Midbrain (tissue), 1 donor: ENCODE measurements around the gene NRG3.
"Not testable (repeated sequence)": the region's sequence is repeated elsewhere in the genome, so short reads cannot be mapped to it uniquely, and the experiment has no call there.

Experiments
- DNase-seq: peaks from one replicate; lab custom pipeline; 2025; lab: John Stamatoyannopoulos, UW

NRG3 gene

DNA sequence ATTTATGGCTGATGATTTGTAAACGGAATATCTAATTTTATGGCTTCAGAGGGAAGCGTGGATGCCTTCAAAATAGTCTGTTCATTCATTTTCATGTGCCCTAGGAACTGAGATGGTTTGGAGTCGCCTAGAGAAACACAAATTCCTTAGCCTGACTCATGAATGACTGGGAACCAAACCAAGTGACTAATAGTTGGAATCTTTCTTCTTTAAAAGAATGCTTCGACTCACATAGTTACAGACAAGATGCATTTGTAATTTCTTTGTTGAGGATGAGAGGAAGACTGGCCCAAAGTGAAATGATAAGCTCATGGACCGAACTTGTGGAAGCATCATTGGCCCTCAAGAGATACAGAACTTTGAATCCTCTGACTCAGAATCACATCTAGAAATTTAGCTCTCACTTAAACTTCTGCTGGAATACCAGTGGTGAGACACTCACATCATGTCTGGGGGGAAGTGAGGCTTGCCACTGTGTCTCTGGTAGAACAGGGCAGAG, 1107.2 kb downstream of the NRG3 start:
- DNase-seq, result no peak

DNA sequence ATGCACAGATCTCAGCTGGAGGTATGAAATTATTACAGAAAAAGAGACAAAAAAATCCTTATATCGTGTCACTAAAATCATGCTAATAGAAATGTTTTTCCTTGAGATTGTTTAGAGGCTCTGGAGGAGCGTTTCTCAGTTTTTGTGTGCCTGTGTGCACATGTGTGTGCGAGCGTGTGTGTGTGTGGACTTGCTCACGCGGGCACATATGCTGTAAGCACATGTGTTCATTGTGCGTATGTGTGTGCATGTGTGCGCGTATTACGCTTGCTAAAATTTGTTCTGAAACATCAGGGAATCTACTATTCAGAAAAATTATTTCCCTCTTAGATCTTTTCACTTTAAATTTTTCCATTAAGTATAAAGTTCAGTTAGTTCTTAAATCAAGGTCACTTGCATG, 1111.2 kb downstream of the NRG3 start:
- DNase-seq, result no peak

DNA sequence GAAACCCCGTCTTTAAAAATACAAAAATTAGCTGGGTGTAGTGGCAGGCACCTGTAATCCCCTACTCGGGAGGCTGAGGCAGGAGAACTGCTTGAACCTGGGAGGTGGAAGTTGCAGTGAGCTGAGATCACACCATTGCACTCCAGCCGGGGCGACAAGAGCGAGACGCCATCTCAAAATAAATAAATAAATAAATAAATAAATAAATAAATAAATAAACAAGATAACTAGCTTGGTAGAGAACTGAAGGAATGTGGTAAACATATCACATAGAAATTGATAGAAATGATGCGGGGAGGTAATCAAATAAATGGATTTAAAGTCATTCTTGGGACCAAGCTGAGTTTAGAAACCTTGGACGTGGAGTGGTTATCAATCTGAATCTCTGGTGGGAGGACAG, 1131.5 kb downstream of the NRG3 start:
- not testable (repeated sequence) for DNase-seq

- no peak for DNase-seq
Observed at GRCh38 chr10:83007510-83007909, 1132.5 kb downstream of the NRG3 start.

DNA sequence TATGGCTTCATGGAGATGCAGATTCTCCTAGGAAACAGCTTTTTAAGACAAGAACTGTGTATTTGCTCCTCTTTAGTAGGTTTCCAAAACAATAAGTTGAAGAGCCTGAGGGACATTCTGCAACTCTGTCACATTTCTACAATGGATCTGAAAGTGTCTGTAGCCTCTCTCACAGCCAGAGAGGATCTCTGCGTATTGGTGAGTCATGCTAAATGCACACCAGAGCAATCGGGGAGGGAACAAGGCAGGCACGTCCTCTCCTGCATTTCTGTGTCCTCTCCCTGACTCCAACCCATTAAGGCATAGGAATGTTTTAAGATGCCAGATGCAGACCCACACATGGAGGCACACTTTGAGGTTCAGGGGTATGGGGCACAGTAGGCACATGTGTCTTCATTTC, 1137.9 kb downstream of the NRG3 start:
- DNase-seq, result no peak

GRCh38 chr10:83017076-83017867, 1142.3 kb downstream of the NRG3 start:
- DNase-seq, result no peak

DNA sequence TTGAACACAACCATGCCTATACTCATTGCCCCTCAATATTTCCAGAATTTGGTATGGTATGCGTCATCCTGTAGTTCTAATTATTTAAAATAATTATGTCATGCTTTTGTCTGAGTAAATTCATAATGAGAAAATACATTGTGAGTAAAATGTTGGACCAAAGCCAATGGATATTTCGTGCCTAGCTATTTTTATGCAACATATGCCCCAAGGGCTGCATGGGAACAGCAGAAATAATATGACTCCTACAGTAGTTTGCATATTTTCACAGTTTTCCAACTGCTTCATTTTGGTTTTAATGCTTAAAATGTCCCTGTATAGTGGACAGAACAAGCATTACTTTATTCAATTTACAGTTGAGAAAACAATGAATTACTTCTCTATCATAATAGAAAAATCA, 1148.7 kb downstream of the NRG3 start:
- no peak for DNase-seq
